ENCODE results near the gene NAT9. TPM values are rescaled to one million over a fixed set of nuclear protein-coding genes. Genes with fewer than 3 reads are reported as not detected.
A peak's percentile ranks its signal among the peaks of the same experiment; 100 is the strongest.

Gene NAT9
- total RNA-seq, 1 donor from 2014 or later: 83.7 TPM

DNA sequence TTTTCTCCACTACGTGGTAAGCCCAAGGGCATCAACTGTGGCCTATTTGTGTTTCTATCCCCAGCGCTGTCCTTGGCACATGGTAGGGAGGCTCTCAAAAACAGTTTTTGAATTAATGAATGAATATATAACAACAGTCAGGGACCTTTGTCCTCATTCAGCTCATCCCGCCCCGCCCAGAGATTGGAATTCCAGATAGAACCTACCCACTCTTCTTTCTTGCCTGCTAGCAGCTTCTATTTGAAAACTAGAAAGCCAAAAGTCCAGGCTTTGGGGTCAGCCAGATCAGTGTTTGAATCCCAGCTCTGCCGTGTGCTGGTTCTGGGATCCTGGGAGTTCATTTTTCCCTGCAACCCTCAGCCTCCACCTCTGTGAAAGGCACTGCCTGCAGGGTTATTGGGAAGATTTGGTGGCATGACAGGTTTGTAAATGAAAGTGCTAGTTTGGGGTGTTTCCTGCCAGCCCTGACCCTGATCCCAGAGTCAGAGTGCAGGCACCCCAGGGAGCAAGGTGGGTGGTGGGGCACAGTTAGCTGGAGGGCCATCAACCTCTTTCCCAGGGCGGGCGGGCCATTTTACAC is 23.2 kb downstream of the NAT9 start:
- DNase-seq (ENCODE audit: low spot score in 2 of 2, unreplicated experiment in 2 of 2): no peak
- no peak for TF ChIP-seq CTCF (IDR thresholded peaks at IDR 0.05; ENCODE audit: unreplicated experiment)
- Mint-ChIP-seq H3K4me1 (peaks cover 31% of the 10 kb centered on the region), H3K36me3 (peaks cover 8% of the 10 kb centered on the region), H3K9me3 (no peaks in the 10 kb centered on the region), H3K27ac (no peak overlapping the region), H3K27me3 (ENCODE audit: low read depth) (no peaks in the 10 kb centered on the region), H3K4me3 (no peak overlapping the region)

- Mint-ChIP-seq H3K9me3 (no peaks in the 10 kb centered on the region), H3K27me3 (ENCODE audit: low read depth) (no peaks in the 10 kb centered on the region), H3K27ac (no peak overlapping the region), H3K4me3 (no peak overlapping the region), H3K36me3 (peaks cover 8% of the 10 kb centered on the region), H3K4me1 (peaks cover 30% of the 10 kb centered on the region)
- DNase-seq (ENCODE audit: low spot score in 2 of 2, unreplicated experiment in 2 of 2): no peak
- no peak for TF ChIP-seq CTCF (IDR thresholded peaks at IDR 0.05; ENCODE audit: unreplicated experiment)
Observed at GRCh38 chr17:74752415-74752814, 23.7 kb downstream of the NAT9 start.

- Mint-ChIP-seq H3K4me3 (peak overlapping the region; percentile 76), H3K9me3 (no peaks in the 10 kb centered on the region), H3K4me1 (peaks cover 34% of the 10 kb centered on the region)
Observed at GRCh38 chr17:74750327-74751069, 25.6 kb downstream of the NAT9 start.

DNA sequence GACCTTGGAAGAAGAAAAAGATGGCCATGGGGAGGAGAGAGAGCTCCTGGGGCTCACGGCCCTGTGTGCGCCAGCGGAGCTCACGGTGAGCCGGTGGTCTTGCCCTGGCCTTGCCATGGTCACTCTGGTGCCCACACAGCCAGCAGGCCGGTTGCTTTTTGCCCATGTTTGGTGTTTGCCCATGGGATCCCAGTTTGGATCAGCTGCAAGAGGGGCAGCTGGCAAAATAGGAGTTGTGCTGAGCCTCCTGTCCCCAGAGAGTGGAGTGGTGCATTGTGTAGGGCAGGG is 26.2 kb downstream of the NAT9 start:
- DNase-seq (ENCODE audit: low spot score in 2 of 2, unreplicated experiment in 2 of 2): no peak
- Mint-ChIP-seq H3K27me3 (ENCODE audit: low read depth) (no peaks in the 10 kb centered on the region), H3K36me3 (peaks cover 8% of the 10 kb centered on the region), H3K27ac (no peak overlapping the region), H3K9me3 (no peaks in the 10 kb centered on the region), H3K4me3 (peak overlapping the region; percentile 76), H3K4me1 (peaks cover 34% of the 10 kb centered on the region)
- TF ChIP-seq CTCF (IDR thresholded peaks at IDR 0.05; ENCODE audit: unreplicated experiment): no peak

More at GRCh38 chr17:74750327-74751069, 25.6 kb downstream of the NAT9 start:
- DNase-seq (ENCODE audit: low spot score in 2 of 2, unreplicated experiment in 2 of 2): no peak
- TF ChIP-seq CTCF (IDR thresholded peaks at IDR 0.05; ENCODE audit: unreplicated experiment): no peak
- Mint-ChIP-seq H3K36me3 (peaks cover 8% of the 10 kb centered on the region), H3K27ac (no peak overlapping the region), H3K27me3 (ENCODE audit: low read depth) (no peaks in the 10 kb centered on the region)

GRCh38 chr17:74749279-74750038 is 26.7 kb downstream of the NAT9 start:
- no peak for TF ChIP-seq CTCF (IDR thresholded peaks at IDR 0.05; ENCODE audit: unreplicated experiment)
- Mint-ChIP-seq H3K27ac (peak overlapping the region; percentile 23), H3K4me3 (peak overlapping the region; percentile 76), H3K36me3 (peaks cover 8% of the 10 kb centered on the region), H3K4me1 (peaks cover 37% of the 10 kb centered on the region), H3K27me3 (ENCODE audit: low read depth) (no peaks in the 10 kb centered on the region), H3K9me3 (no peaks in the 10 kb centered on the region)
- DNase-seq (ENCODE audit: low spot score in 2 of 2, unreplicated experiment in 2 of 2): peak in 1 of 2 experiments; percentile 58
